Mucosa of stomach (tissue), 1 donor: ENCODE data around the gene SLC38A4.

Experiments used
- H3K27me3 ChIP-seq: one replicate; pipeline ENCODE4 v1.7.0; 2013; ENCODE audit warnings: mild to moderate bottlenecking, low read length; ENCODE audit not compliant: control insufficient read depth, insufficient read depth
- H3K36me3 ChIP-seq: one replicate; pipeline ENCODE4 v1.7.0; 2013; ENCODE audit warnings: low read length; ENCODE audit not compliant: control insufficient read depth, insufficient read depth
- H3K4me1 ChIP-seq: one replicate; pipeline ENCODE4 v1.7.0; 2013; ENCODE audit warnings: mild to moderate bottlenecking, low read length; ENCODE audit not compliant: control insufficient read depth, insufficient read depth
- H3K4me3 ChIP-seq: one replicate; pipeline ENCODE4 v1.7.0; 2013; ENCODE audit warnings: low read length
- H3K9ac ChIP-seq: one replicate; pipeline ENCODE4 v1.7.0; 2013; ENCODE audit warnings: mild to moderate bottlenecking, low read length, moderate library complexity
- H3K9me3 ChIP-seq: one replicate; pipeline ENCODE4 v1.7.0; 2013; ENCODE audit warnings: mild to moderate bottlenecking, low read length, moderate library complexity; ENCODE audit not compliant: control insufficient read depth
- donor health status: Pancreatic carcinoma.

The SLC38A4 gene

DNA sequence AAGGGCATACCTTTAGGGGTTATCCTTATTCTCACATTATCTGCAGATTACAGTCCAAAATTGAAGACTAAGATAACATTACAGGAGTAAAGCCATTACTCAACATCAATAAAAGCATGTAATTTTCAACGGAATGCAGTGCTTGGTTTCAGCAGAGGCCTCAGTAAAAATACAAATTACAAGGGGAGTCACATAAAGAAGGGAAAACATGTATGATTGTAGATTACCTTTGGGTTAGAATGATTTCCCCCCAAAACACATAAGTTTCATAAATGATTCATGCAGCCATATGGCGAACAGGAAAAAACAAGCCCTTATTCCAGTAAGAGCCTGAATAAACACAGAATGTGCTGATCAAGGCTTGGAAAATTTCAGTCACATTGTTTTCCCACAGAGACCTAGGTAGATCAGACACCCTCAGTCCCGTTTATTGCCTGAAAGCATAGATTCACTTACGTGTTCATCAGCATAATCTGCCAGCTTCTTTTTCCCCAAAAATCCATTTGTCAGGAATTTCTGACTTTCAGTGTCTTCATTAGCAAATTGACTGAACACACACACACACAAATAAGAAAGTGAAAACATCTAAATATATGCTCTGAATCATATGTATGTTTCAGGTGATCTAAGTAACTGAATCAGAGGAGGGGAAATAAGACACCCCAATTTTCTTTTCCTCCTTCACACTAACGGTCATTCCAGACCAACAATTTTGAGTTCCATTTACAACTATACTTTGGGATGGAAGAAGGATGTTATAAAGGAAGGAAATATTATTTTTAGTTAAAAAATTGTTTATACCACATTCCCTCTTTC is 37.5 kb downstream of the SLC38A4 start:
- Histone ChIP-seq H3K36me3 (no peaks in the 10 kb centered on the region), H3K27me3 (no peaks in the 10 kb centered on the region), H3K9me3 (no peaks in the 10 kb centered on the region), H3K4me3 (no peak overlapping the region), H3K4me1 (no peaks in the 10 kb centered on the region), H3K9ac (no peak overlapping the region)

DNA sequence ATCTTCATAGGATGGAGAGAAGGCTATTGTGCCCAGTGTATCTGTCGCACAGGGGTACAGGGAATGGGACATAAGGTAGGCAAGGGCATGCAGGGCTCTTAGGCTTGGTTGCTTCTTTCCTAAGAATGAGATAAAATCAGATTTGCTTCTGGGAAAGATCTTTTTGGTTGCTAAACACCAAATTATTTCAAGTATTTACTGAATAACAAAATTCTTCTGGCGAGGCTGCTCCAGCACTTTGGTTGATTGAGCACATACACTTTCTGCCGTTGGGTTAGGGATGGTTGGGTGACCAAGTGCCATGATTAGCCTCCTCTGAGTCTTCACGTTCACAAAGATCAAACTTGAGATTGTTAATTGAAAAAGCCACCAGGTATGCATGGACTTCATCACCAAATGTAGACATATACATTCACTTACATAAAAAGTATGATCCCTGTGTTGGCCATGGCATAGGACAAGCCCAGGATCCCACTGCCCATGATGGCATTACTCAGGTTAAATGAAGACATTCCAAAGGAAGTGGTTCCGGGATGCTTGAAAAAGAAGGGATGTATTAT is 38.2 kb downstream of the SLC38A4 start:
- Histone ChIP-seq H3K27me3 (no peaks in the 10 kb centered on the region), H3K9me3 (no peaks in the 10 kb centered on the region), H3K4me3 (no peak overlapping the region), H3K4me1 (no peaks in the 10 kb centered on the region), H3K9ac (no peak overlapping the region), H3K36me3 (no peaks in the 10 kb centered on the region)

DNA sequence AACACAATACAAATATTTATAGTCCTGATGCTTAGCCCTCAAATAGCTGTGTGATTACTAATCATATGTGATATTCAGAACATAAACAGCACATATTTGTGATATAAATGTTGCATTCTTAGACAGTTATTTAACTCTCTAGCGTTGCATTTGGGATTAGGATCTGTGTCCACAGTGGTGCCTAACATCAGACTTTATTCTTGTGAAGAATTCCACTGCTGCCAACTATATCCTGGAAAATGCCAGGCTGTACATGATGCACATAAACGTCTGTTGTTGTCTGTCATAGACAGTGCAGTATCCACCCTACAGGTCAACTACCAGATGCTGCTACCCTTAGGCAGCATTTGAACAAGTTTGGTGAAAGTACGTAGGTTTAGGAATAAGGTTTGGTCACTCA is 39.0 kb downstream of the SLC38A4 start:
- H3K9ac ChIP-seq, result no peak overlapping the region
- H3K4me1 ChIP-seq, result no peaks in the 10 kb centered on the region
- H3K9me3 ChIP-seq, result no peaks in the 10 kb centered on the region
- no peak overlapping the region for H3K4me3 ChIP-seq
- no peaks in the 10 kb centered on the region for H3K27me3 ChIP-seq
- no peaks in the 10 kb centered on the region for H3K36me3 ChIP-seq

DNA sequence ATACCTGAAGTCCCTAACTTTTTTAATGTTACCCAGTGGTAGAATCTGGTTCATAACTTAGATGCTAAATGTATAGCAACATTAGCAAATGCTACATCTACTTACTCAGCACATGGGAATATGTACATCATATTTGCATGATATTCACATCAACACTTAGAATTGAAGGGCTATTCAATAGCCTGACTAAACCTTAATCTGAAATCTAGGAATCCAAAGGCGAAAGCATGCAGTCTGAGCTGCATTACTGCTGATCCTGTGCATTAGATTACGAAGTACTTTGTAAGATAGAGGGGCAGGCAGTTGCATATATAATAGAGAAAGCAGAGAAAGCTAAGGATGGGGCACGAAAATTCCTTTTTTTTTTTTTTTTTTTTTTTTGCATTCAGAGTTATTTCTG is 40.4 kb downstream of the SLC38A4 start:
- Histone ChIP-seq H3K4me3 (no peak overlapping the region), H3K4me1 (no peaks in the 10 kb centered on the region), H3K36me3 (no peaks in the 10 kb centered on the region), H3K9ac (no peak overlapping the region), H3K9me3 (no peaks in the 10 kb centered on the region), H3K27me3 (no peaks in the 10 kb centered on the region)

DNA sequence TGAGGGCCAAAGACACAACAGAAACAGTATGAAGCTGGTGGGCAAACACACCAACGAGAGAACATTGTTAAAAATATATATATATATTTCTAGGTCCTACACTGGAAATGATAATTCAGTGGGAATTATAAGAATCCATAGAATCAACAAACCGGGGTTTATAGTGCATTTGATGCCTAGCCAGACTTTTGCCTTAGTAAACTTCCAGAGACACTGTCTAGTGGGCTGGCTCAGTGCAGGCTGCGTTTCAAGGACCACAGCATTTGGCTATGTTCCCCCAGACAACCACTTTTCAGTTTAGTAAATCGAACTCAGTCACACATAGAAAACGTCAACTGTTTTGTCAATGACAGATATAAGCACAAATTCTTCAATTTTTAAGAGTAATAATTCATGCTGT is 41.9 kb downstream of the SLC38A4 start:
- Histone ChIP-seq H3K9ac (no peak overlapping the region), H3K4me3 (no peak overlapping the region), H3K9me3 (no peaks in the 10 kb centered on the region), H3K36me3 (no peaks in the 10 kb centered on the region), H3K4me1 (no peaks in the 10 kb centered on the region), H3K27me3 (no peaks in the 10 kb centered on the region)

DNA sequence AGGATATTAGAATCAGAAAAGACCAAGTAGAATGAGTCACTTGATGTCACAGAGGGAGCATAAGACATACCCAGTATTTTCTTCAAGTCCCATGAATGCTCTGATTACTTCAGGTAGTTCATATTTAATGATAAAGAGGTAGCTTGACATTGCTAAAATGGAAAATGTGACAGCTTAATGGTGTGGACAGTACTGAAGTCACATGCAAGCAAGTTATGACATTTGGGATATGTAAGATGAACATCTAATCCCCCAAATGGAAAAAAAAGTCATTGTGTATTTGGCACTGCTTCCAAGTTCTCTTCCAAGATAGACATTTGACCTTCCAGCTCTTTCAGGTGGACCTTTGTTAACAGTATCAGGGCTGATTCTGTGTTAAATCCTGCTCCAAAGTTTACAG is 45.9 kb downstream of the SLC38A4 start:
- Histone ChIP-seq H3K4me3 (no peak overlapping the region), H3K9me3 (no peaks in the 10 kb centered on the region), H3K27me3 (no peaks in the 10 kb centered on the region), H3K9ac (no peak overlapping the region), H3K36me3 (no peaks in the 10 kb centered on the region), H3K4me1 (no peaks in the 10 kb centered on the region)

DNA sequence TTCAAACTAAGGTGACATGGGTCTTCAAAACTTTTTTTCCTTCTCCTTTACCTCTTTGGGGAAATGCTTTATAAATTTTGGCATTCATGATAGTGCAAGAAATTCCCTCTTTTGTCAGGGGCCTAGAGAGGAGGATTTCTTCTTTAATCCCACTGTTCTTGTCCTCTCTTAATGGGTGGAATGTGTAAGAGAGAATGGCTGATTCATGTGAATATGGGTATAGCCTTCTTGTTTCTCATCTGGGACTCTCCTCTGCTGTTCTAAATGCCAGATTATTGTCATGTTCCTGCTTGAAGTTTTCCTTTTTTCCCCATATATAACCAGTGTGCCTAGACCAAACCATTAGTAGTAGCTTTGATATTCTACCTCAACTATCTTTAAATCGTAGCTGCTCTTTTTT is 46.7 kb downstream of the SLC38A4 start:
- no peaks in the 10 kb centered on the region for H3K36me3 ChIP-seq
- no peaks in the 10 kb centered on the region for H3K9me3 ChIP-seq
- H3K4me1 ChIP-seq, result no peaks in the 10 kb centered on the region
- H3K9ac ChIP-seq, result no peak overlapping the region
- no peak overlapping the region for H3K4me3 ChIP-seq
- no peaks in the 10 kb centered on the region for H3K27me3 ChIP-seq

DNA sequence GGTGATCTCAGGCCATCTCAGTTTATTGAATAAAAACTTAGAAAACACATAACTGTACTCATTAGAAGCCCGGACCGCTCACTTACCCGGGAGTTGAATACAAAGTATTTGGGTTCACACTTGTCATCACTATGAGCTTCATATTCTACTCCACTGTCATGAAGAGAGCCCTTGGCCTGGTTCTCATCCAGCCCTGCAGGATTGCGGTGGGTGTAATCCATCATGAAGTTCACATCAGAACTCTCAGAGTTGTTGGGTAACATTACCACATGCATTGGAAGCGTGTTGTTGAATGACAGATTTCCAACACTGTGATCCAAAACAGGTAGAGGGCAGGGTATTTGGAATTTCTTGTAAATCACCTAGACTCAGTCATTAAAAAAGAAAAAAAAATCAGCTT is 47.4 kb downstream of the SLC38A4 start:
- H3K4me3 ChIP-seq, result no peak overlapping the region
- H3K4me1 ChIP-seq, result no peaks in the 10 kb centered on the region
- H3K9ac ChIP-seq, result no peak overlapping the region
- H3K9me3 ChIP-seq, result no peaks in the 10 kb centered on the region
- no peaks in the 10 kb centered on the region for H3K27me3 ChIP-seq
- no peaks in the 10 kb centered on the region for H3K36me3 ChIP-seq

DNA sequence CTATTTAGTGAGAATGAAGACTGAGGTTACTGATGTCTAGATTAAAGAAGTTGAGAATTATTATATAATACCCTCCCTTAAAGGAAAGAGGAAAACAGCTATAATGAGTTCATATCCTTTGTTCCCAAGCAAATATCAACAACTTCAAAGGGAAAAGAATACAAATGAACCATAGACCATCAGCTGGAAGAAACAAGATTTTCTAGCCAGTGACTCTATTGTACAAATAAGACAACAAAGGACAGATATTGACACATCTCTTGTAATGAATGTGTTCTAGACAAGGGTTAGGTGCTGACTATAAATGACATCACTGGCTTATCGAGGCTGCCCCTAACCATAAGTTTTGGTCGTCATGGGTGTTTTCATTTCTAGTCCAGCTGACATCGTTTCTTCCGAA is 48.2 kb downstream of the SLC38A4 start:
- H3K36me3 ChIP-seq, result no peaks in the 10 kb centered on the region
- H3K4me3 ChIP-seq, result no peak overlapping the region
- H3K27me3 ChIP-seq, result no peaks in the 10 kb centered on the region
- H3K4me1 ChIP-seq, result no peaks in the 10 kb centered on the region
- no peaks in the 10 kb centered on the region for H3K9me3 ChIP-seq
- no peak overlapping the region for H3K9ac ChIP-seq

DNA sequence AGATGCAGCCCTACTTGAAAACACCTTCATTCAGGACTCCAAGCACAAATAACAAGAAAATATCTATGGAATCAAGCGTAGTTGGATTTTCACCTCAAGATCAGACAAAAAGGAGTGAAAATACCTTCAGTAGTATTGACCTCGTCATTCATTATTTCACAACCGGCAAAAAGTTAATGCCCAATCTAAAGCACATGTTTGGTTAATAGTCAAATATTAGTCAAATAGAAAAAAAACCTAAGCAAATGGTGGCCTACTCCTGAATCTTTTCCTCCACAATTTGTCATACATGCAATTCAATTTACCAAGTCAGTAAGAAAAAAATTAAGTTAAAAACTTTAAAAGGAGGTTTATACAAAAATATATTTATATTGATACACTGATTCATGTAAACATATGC is 50.0 kb downstream of the SLC38A4 start:
- Histone ChIP-seq H3K36me3 (no peaks in the 10 kb centered on the region), H3K27me3 (no peaks in the 10 kb centered on the region), H3K4me1 (no peaks in the 10 kb centered on the region), H3K4me3 (no peak overlapping the region), H3K9ac (no peak overlapping the region), H3K9me3 (no peaks in the 10 kb centered on the region)

DNA sequence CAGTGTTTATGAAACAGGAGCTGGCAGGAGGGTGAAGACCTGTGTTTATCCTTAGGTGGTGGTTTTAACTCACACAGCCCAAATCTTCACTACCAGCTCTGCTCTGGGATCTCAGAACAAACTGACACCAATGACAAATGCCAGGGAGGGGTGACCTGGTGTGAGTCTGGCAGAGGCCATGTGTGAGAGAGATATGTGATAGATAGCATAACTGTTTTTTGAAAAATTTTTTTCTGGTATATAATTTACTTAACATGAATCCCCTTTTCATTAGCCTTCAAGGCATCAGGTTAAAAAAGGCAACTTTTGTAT is 51.5 kb downstream of the SLC38A4 start:
- Histone ChIP-seq H3K27me3 (no peaks in the 10 kb centered on the region), H3K9ac (no peak overlapping the region), H3K36me3 (no peaks in the 10 kb centered on the region), H3K9me3 (no peaks in the 10 kb centered on the region), H3K4me1 (no peaks in the 10 kb centered on the region), H3K4me3 (no peak overlapping the region)

DNA sequence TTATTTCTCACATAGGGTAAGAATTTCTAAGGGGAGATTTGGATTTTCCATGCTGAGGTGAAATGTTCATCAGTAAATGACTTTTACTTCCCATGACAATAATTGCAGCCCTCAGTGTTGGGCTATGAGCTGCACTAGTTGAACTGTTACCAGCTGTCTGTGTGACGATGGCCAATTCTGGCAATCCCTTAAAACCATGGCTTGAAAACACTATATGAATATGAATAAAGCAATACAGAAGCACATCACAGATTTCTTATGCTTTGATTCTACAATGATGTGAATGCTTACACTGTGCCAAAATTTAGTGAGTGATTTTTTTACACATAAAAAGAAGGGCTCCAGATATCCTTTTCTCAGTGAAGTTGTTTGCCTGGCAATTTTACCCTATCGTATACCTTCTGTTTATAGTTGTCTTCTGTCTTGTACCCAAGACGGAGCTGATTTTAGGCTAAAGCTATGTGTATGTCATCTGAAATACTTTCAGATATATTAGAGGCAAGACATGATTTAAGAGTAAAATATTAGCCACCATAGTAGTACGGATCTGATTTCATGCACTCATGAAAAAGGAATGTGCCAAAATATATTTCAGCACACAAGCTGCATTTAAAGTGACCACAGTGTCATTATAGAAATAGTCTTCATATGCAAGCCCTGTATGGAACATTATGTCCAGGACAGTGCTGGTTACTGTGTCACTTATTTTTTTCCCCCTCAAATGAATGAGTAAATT is 52.0 kb downstream of the SLC38A4 start:
- Histone ChIP-seq H3K9ac (no peak overlapping the region), H3K9me3 (no peaks in the 10 kb centered on the region), H3K4me1 (no peaks in the 10 kb centered on the region), H3K36me3 (no peaks in the 10 kb centered on the region), H3K4me3 (no peak overlapping the region), H3K27me3 (no peaks in the 10 kb centered on the region)
